GM21717 (cell line): ENCODE measurements around the gene SLC24A2.
"Not testable (repeated sequence)": the region's sequence is repeated elsewhere in the genome, so short reads cannot be mapped to it uniquely, and the experiment has no call there.

Experiments used
- ATAC-seq: cut with Tn5 transposase; IDR thresholded peaks from one replicate; pipeline ENCODE4 v1.9.1; 2021; ENCODE audit warnings: mild to moderate bottlenecking, moderate library complexity; ENCODE audit not compliant: unreplicated experiment

Gene SLC24A2

GRCh38 chr9:19788614-19789271 lies at the start of gene SLC24A2:
Gene SLC24A2 (minus strand): TSS chr9:19789037.
- no peak for ATAC-seq

GRCh38 chr9:19833331-19833730 lies 44.5 kb upstream of the SLC24A2 start:
- not testable (repeated sequence) for ATAC-seq

GRCh38 chr9:19830796-19831195 lies 42.0 kb upstream of the SLC24A2 start:
- no peak for ATAC-seq

- ATAC-seq: no peak
Observed at GRCh38 chr9:19828576-19829109, 39.8 kb upstream of the SLC24A2 start.

- ATAC-seq: no peak
Observed at GRCh38 chr9:19816769-19817168, 27.9 kb upstream of the SLC24A2 start.

- no peak for ATAC-seq
Observed at GRCh38 chr9:19812194-19812593, 23.4 kb upstream of the SLC24A2 start.

GRCh38 chr9:19809422-19810269 lies 20.8 kb upstream of the SLC24A2 start:
- ATAC-seq: no peak

GRCh38 chr9:19807182-19807892 lies 18.5 kb upstream of the SLC24A2 start:
- ATAC-seq: no peak

- ATAC-seq: no peak
Observed at GRCh38 chr9:19804431-19804830, 15.6 kb upstream of the SLC24A2 start.

- no peak for ATAC-seq
Observed at GRCh38 chr9:19800884-19801283, 12.0 kb upstream of the SLC24A2 start.

GRCh38 chr9:19799784-19800183 lies 10.9 kb upstream of the SLC24A2 start:
- no peak for ATAC-seq

GRCh38 chr9:19788152-19788551 lies 685 bp downstream of the SLC24A2 start:
- no peak for ATAC-seq

GRCh38 chr9:19787672-19788071 lies 1.2 kb downstream of the SLC24A2 start:
- ATAC-seq: no peak

GRCh38 chr9:19785230-19785629 lies 3.6 kb downstream of the SLC24A2 start:
- no peak for ATAC-seq

GRCh38 chr9:19784136-19784535 lies 4.7 kb downstream of the SLC24A2 start:
- no peak for ATAC-seq

GRCh38 chr9:19783500-19783899 lies 5.3 kb downstream of the SLC24A2 start:
- no peak for ATAC-seq

GRCh38 chr9:19782005-19782404 lies 6.8 kb downstream of the SLC24A2 start:
- ATAC-seq: no peak

GRCh38 chr9:19781240-19781639 lies 7.6 kb downstream of the SLC24A2 start:
- ATAC-seq: no peak

- ATAC-seq: no peak
Observed at GRCh38 chr9:19771446-19771845, 17.4 kb downstream of the SLC24A2 start.

GRCh38 chr9:19770973-19771372 lies 17.9 kb downstream of the SLC24A2 start:
- no peak for ATAC-seq

- no peak for ATAC-seq
Observed at GRCh38 chr9:19769213-19769612, 19.6 kb downstream of the SLC24A2 start.
